HG03439 (cell line): Measurements from ENCODE around the gene PIK3C3.
A peak's percentile ranks its signal among the peaks of the same experiment; 100 is the strongest.

ENCODE experiments used
- ATAC-seq: cut with Tn5 transposase; IDR thresholded peaks from one replicate; pipeline ENCODE4 v1.9.1; 2021; ENCODE audit warnings: mild to moderate bottlenecking, moderate library complexity; ENCODE audit not compliant: unreplicated experiment

The PIK3C3 gene

DNA sequence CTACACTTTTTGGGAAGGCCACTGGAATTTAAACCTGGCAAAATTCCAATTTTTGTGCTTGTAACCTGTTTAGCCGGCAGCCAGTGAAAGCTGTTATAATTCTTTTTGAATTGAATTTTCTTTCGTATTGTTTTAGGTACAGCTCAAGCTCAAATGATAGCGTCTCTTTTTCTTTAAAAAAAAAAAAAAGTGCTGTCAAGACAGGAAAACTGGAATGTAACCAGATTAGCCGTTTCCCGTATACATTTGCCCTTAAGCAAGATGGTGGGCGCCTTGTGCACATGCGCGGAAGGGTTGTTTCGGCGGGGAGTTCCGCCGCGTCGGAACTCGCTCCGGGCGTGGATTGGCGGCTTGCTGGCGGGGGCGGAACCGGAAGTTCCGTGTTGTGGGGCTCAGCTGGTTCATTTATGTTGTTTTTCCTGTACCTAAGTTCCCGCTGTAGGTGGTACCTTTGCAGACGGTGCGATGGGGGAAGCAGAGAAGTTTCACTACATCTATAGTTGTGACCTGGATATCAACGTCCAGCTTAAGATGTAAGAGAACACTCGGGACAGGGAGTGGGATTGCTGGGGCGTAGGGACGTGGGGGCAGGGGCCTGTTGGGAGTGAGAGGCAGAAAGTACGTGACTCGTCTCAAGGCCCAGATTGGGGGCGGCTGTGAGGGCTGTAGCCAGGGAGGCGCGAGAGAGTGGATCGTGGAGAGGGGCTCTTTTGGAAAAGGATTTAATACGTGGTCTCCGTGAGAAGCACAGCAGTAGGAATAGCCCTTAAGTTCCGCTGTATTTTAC, at the start of gene PIK3C3:
TSS of gene PIK3C3 (plus strand) at position 408 of the 787 bp plus-strand sequence. CDS start at position 466, 58 bp downstream.
- ATAC-seq = peak; percentile 94

DNA sequence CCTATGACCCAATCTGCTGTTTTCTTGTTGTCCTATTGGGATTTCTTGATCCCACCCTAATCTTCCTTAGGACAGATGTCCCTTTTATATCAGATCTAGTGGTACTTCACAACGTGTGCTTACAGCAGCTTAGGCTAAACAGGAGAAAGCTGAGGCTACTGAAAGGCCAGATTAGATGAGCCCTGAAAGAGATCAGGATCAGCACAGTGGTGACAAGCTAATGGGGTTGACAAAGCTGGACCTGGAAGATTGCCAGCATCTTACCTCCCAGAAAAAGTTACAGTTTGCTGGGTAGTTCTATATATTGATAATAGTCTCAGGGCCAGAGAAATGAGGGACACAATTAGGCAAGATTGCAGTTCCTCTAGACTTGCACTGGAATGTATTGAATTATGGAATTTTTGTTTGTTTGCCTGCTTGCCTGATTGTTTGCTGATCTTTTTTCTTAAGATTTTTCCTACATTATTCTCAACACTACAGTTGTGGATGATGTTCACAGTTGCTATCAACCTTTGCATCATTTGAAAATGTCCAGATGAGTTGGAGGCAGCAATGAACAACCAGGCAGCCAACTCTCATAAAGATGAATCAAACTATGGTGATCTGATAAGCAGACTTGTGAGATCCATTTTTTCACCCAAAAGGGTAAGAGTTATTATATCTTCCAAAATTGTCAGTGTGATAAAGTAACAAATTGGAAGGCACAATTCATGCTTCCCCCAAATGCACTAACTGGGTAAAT, 49.1 kb upstream of the PIK3C3 start:
- ATAC-seq = no peak

GRCh38 chr18:41906528-41907146, 48.4 kb upstream of the PIK3C3 start:
- peak; percentile 83 for ATAC-seq

DNA sequence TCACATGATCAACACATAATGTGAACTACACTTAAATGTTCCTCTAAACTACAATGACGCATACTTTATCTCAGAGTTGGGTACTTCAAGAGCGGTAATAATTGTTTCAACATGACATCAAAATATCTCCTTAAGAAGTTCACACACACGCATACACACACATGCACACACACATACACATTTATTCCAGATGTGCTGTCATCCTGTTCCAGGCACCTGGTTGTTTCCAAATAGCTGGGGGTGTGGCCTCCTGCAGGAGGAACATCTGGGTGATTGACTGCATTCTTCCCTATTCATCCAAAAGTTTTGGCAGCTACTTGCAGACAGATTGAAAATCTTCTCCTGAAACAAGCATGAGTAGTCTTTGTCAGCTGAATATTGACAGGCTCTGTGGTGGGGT, 37.9 kb upstream of the PIK3C3 start:
- ATAC-seq = no peak

DNA sequence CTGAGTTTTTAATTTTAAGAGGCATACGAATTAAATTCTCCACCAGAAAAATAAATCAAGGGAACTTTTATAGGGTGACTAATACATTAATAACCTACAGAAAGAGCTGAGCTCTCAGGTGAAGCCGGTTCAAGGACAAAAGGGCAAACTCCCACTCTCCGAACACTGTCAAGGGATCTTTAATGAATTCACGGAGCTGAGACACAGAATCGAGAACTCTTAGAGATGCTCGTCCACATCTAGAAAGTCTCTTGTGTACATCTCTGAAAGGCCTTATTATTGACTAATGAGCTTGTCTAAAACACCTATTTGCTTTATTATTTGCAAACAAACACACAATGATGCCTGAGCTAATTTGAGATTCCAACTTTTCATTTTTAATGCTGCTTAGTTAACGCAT, 33.3 kb upstream of the PIK3C3 start:
- ATAC-seq = no peak

DNA sequence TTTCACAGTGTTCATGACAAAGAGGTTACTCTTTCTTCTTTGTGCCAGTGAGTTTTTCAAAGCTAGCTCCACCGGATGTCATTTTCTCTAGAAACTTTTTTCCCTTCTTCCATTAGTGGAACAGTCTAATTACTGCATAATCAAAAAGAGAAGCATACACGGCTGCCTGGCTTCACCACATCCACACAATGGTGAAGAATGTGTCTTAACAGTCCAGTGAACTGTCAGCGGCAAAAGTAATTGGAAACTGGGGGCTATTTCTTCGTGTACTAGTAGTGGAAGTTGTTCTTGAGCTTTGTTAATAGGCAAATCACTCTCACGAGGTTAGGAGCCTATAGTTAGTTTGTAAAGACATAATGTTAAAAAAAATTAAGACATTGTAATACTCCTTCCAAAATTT, 32.9 kb upstream of the PIK3C3 start:
- ATAC-seq = no peak

GRCh38 chr18:41922841-41923240, 32.2 kb upstream of the PIK3C3 start:
- ATAC-seq = no peak

DNA sequence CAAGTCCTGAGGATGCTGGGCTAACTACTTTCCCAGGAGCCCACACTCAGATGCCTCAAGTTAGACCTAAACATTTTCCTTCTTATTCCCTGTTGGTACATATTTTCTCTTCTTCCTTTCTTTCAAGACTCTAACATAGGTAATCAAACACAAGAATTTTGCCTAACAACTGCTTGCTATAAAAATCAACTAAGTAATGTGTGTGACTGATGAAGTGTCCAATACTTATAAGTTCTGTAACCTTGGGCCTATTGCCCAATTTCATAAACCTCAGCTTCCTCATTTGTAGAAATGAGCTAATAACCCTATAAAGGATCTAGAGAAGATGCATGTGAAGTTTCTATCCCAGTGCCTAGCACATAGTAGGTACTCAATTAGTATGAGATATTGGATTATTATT, 31.6 kb upstream of the PIK3C3 start:
- no peak for ATAC-seq

DNA sequence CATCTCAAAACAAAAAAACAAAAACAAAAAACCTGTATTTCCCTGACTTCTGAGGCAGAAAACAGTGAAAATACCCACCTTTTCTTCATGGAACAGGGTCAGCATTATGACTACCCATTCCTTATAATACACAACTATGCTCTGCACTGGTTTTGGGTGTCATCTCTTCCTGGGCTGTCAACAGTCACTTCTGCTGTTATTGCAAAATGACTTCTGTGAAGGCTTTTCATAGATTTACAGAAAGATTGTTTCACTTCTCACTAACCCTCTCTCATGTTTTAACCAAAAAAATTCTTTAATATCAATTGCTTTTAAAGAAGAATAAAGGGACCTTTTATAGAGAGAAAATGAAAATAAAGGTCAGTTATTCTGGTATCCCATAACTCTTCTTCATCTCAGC, 26.5 kb upstream of the PIK3C3 start:
- no peak for ATAC-seq

DNA sequence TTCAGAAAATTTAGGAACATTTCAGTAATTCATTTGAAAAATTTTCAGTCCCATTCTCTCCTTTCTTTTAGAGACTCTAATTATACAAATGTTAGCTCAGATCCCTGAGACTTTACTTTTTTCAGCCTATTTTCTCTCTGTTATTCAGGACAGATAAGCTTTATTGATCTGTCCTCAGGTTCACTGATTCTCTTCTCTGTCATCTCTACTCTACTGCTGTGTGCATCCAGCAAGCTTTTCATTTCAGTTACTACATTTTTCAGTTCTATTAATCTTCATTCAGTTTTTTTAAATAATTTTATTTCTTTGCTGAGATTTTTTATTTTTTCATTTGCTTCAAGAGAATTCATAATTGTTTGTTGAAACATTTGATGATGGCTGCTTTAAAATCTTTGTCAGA, 22.1 kb upstream of the PIK3C3 start:
- ATAC-seq = no peak

GRCh38 chr18:41933778-41934177, 21.3 kb upstream of the PIK3C3 start:
- ATAC-seq = no peak

DNA sequence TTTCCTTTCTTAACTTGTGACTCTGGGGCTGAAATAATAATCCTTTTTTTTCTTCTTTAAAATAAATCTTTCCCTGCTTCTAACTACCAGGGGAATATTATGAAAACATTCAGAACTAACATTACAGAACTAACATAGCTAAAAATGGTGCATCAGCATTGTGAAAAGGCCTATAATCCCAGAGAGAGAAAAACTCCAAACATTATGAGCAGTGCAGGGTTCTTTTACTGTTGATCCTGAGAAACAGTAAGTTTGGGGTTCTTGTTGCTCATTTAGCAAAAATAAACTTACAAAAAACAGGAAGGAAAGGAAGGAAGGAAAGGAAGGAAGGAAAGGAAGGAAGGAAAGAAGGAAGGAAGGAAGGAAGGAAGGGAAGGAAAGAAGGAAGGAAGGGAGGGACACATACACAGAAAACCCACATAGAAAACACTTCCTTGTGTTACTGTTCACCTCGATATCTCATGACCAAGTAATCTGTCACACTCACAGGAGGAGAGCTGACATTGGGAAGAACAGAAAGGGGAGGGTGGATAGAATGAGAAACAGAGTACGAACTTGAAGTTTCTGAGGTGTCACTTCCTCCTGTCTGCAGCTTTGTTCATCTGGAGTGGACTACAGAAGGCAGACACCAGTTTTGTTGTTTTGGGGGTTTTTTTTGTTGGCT, 18.4 kb upstream of the PIK3C3 start:
- ATAC-seq = no peak

DNA sequence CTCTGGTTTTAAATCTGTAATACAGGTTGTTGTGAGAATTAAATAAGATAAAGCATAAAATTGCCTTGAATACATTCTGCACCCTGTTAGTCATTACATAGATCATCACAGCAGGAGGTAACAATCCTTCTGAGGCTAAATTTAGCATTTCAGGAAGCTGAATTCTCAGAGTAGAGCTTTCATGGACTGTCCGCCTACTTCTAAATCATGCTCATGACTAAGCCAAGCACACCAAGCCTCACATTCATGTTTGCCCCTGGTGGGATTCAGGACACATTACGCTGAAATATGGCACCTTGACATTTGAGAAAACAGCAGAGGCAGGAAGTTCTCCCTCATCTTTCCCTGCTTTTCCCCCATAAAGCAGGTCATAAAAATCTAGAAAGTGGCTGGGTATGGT, 16.6 kb upstream of the PIK3C3 start:
- no peak for ATAC-seq

- ATAC-seq = no peak
These were observed 15.7 kb upstream of the PIK3C3 start for GRCh38 chr18:41939326-41939725.

DNA sequence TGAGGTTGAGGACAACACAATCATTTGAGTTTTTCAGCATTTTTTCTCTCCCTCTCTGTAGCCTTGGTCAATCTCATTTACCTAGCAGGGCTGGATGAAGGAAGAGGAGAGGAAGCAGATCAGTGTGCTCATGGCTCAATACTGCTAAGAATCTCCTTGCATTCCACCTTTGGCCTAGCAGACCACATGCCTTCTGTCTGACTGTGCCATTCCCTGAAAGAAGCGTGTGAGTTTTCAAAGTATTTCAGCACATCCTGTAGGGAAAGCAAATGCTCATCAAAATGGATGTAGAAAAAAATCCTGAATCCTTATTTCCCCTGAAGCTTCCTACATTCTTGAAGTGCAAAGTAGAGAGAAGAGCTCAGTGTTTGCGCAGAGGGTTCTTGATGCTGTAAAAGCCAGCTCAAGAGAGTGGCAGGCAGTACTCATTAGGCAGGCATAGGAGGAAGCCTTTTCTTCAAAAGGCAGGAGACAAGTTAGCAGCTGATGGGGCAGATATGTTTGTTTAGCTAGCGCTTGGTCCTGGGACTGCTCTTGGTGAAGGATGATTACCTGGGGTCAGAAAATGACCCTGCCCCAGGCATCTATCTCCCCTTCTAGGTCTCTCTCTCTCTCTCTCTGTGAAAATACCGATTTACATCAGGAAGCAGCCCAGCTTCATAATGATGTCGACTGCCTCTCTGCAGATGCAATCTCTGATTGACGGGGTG, 14.4 kb upstream of the PIK3C3 start:
- no peak for ATAC-seq

DNA sequence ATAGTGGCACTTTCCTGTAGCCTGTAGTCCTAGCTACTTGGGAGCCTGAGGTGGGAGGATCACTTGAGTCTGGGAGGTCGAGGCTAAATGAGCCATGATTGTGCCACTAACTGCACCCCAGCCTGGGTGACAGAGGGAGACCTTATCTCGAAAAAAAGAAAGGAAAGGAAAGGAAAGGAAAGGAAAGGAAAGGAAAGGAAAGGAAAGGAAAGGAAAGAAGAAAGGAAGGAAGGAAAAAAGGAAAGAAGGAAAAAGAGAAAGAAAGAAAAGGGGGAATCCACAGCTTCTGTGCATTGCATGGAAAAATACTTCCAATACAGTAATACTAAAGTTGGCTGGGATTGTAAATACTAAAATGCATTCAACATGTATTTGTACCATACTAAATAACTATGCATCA, 12.8 kb upstream of the PIK3C3 start:
- no peak for ATAC-seq

GRCh38 chr18:41948544-41949110, 6.4 kb upstream of the PIK3C3 start:
- no peak for ATAC-seq

DNA sequence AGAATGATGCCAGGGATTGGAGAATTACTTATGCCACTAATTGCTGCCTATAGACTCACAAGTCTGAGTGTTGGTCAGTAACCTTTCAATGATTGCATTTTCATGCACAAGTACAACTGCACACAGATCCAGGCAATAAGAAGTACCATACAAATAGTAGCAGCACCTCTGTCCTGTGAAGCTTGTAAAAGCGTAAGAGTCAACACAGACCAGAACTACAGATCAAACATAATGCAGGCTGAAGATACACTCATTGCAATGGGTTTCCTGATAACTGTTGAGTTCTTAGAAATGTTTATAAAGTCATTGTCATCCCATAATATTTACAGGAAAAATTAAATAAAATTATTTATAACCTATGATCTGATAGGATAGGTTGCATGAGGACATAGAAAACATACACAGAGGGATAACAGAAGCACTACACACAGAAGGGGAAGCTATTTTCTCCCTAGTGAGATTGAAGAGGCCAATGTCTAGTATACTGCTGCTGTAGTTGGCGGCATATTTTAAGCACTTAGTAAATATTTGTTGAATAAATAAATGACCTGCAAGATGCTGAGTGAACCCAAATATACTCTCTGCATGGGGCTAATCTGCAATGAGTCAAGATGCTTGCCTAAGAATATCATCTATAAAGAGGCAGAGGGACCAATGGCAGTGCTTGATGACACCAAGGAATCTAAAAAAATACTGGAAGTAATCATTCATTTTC, 5.7 kb upstream of the PIK3C3 start:
- ATAC-seq = no peak

DNA sequence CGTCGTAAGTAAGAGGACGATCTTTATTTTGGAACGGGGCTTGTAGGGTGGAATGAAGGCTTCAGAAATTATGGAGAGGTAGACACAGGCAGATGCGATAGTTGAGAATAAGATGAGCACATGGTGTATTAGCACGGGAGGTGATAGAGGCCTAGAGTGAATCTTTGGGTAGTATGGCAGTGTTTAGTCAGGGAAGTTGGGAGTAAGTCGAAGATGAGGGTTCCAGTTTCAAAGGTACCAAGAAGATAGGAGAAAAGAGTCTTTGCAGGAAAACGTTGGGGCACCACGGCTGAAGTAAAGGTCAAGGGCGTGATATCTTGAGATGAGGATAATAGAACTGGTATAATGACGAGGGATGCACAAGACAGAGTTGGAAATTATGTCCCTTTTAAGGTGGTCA, 654 bp downstream of the PIK3C3 start:
- no peak for ATAC-seq

GRCh38 chr18:41959045-41959444, 4.0 kb downstream of the PIK3C3 start:
- no peak for ATAC-seq
